DND-41 (cell line): Measurements from ENCODE around the gene GPR135.

Source experiments
- CTCF ChIP-seq: IDR thresholded peaks from 2 replicates; pipeline ENCODE4 v1.5.1; 2012; ENCODE audit warnings: borderline replicate concordance, low read length, moderate library complexity, mild to moderate bottlenecking; ENCODE audit not compliant: poor library complexity, severe bottlenecking; ENCODE audit errors: extremely low read depth
- EZH2 ChIP-seq: IDR thresholded peaks from 3 replicates; pipeline ENCODE4 v1.6.1; 2012; ENCODE audit warnings: borderline replicate concordance, low read depth, mild to moderate bottlenecking, moderate library complexity, low read length, inconsistent platforms; ENCODE audit not compliant: severe bottlenecking

GRCh38 chr14:59509101-59509500 lies 43.9 kb upstream of the GPR135 start:
- TF ChIP-seq CTCF (no peak), EZH2 (no peak)
